HG03469 (cell line): Measurements from ENCODE around the gene FAS.

Source experiments
- ATAC-seq: cut with Tn5 transposase; IDR thresholded peaks from one replicate; pipeline ENCODE4 v1.9.1; 2021; ENCODE audit warnings: mild to moderate bottlenecking, moderate library complexity, moderate number of reproducible peaks; ENCODE audit not compliant: unreplicated experiment

FAS gene

DNA sequence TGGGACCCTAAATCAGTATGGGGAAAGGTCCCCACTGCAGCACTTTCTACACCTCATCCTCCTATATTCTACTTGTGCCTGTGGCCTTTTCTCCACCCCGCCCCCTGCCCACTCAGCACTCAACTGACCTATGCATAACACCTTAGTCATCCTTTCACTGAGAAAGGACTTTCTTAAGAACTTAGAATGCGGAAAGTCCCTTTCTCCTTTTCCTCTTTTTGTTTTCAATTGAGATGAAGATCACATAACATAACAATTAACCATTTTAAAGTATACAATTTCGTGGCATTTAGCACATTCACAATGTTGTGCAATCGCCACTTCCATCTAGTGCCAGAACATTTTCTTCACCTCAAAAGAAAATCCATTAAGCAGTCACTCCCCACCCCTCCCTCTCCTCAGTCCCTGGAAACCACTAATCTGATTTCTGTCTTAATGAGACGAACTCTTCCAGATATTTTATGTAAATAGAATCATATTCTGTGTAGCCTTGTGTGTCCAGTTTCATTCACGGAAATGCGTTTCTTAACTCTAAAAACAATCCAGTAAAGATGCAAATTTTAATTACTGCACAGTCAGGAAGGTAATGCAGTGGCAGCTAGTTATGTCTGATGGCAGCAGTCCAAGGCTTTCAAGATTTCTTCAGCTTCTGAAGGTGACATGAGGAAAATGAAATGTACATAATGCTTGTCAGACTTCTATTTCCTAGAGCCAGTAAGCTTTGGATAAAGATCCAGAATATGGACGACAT is 41.7 kb downstream of the FAS start:
- ATAC-seq, result no peak

GRCh38 chr10:89035461-89035860 is 44.9 kb downstream of the FAS start:
- no peak for ATAC-seq

DNA sequence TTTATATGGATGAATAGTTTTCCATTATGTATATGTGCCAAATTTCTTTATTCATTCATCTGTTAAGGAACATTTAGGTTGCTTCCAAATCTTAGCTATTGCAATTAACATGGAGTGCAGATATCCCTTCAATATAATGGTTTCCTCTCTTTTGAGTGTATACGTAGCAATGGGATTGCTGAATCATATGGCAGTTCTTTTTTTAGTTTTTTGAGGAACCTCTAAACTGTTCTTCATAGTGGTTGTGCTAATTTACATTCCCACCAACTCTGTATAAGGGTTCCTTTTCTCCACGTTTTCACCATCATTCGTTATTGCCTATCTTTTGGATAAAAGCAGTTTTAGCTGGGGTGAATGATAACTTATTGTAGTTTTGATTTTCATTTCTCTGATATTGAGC is 46.5 kb downstream of the FAS start:
- no peak for ATAC-seq

GRCh38 chr10:89042562-89042961 is 52.0 kb downstream of the FAS start:
- no peak for ATAC-seq

DNA sequence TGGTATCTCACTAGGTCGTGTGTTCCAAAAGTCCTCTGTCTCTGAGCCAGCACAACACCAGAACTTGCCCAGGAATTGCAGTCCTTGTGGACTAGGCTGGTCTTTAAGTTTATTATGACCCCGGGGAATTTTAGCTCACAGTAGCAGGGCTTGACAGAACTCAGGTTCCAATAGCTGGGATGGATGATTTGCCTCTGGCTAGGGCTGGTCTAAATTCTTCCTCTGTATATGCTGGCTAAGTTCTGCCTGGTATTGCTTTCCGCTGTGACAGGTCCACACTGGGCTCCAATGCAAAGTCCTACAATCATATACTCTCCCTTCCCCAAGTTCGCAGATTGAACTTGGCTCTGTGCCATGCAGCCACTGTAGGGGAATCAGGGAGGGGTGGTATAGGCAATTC is 52.5 kb downstream of the FAS start:
- no peak for ATAC-seq

DNA sequence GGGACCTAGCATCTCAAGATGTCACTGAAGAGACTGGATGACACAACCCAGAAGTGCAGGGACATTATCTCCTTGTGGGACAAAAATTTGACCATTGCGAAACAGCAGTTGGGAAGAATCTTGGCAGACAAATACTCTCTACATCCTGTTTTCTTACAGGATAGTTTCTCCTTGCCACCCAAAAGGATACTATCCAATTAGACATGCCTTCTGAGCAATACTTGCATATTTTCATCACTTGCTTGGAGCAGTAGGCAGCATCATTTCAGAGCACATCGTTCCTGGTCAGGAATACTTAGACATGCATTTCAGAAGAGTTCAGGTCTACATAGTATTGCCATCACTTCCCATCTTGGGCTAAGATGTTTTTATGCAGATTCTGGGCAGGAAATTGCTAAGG is 56.8 kb downstream of the FAS start:
- ATAC-seq, result no peak

GRCh38 chr10:89051593-89051992 is 61.0 kb downstream of the FAS start:
- ATAC-seq, result no peak

- no peak for ATAC-seq
Measured at GRCh38 chr10:89053555-89053954, 63.0 kb downstream of the FAS start.

DNA sequence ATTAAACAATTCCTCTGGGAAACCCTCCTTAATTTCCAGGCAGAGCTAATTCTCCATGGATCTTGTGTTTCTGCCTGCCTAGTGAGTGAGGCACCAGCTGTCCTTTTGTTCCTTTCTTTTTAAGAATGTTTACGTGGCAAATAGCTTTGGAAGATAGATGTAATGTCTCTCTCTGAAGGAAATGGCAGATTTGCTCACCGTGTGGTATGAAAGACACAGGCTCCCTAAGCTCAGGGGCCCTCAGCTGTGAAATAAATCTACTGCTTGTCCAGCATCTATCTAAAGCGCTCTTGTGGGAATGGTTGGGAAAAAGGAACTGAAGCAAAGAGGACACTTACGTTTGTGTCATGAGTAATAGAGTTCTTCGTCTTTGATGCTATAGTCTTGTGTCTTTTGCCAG is 64.6 kb downstream of the FAS start:
- ATAC-seq, result no peak

DNA sequence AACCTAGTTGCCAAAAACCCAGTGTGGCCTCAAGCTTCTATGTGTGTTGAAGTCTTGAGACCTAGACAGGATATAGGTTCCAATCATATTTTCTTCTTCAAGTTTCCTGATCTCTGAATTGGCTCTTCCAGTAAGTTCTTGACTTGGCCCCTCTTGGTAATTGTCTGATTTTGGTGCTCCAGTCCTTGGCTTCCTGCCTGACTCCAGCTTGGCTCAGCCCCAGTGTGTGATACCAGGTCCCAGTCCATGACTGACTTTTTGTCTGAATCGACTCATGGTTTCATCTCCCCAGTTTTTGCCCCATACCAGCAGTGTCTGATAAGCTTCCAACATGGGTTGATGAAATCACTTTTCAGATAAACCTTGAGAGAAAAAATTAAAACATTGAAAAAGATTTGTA is 72.3 kb downstream of the FAS start:
- ATAC-seq, result no peak

DNA sequence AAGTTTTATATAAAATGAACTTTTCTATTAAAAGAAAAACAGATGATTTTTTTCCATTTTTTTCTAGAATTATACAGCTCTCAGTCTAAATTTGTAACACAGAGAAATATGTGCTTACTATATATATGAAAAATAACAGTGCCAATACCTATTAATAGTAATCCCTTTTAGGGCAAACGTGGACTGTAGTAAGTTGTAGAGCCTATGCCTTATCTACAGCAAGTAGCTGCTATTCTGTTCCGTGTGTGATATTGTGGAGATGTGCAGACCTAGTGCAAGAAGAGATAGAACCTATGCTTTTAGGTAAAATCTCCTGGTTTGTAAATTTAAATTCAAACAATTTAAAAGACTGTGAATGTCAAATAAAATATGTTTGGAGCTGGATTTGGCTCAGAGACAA is 72.9 kb downstream of the FAS start:
- ATAC-seq, result no peak

GRCh38 chr10:89064748-89065147 is 74.2 kb downstream of the FAS start:
- ATAC-seq, result no peak
